Right atrium auricular region (tissue), 2 donors: ENCODE results near the gene TRIM2. TPM values are rescaled to one million over a fixed set of nuclear protein-coding genes. Genes with fewer than 3 reads are reported as not detected.

ENCODE experiments used
- DNase-seq: peaks from one replicate; pipeline ENCODE4 v3.0.0-alpha.2; 2019; ENCODE audit warnings: low spot score
- H3K27ac ChIP-seq, 2 donors: fragments of 200-600 bp; sonication (generic); 1 replicate in 1 of 2; 2 replicates in 1 of 2; pipeline ENCODE4 v1.5.1; 2016 to 2019
- H3K27me3 ChIP-seq, 2 donors: fragments of 200-600 bp; sonication (generic); one replicate each; pipeline versions ENCODE4 v1.5.1 to v1.6.0; 2017 to 2019
- H3K36me3 ChIP-seq: fragments of 200-600 bp; sonication (generic); one replicate; pipeline ENCODE4 v1.5.1; 2016
- H3K4me1 ChIP-seq, 2 donors: fragments of 200-600 bp; sonication (generic); one replicate each; pipeline versions ENCODE4 v1.5.1 to v1.6.0; 2017 to 2019
- H3K4me3 ChIP-seq, 2 donors: fragments of 200-600 bp; sonication (generic); 1 replicate in 1 of 2; 2 replicates in 1 of 2; pipeline ENCODE4 v1.5.1; 2017 to 2019; ENCODE audit warnings: mild to moderate bottlenecking in 1 of 2, moderate library complexity in 1 of 2
- H3K9me3 ChIP-seq, 2 donors: fragments of 200-600 bp; sonication (generic); one replicate each; pipeline ENCODE4 v1.5.1; 2019
- total RNA-seq, 2 donors: library from RNA; depleted of rRNA; stranded (reverse); fragments of >200 nt; gene quantifications; one replicate each; pipeline ENCODE4 v1.1.0, GENCODE V29; 2016
- TF ChIP-seq, protein P1 (sequence below), 2 donors: fragments of 200-600 bp; sonication (generic); IDR thresholded peaks; one replicate each; pipeline ENCODE4 v1.5.1; 2019; ENCODE audit warnings: antibody characterized with exemption in 2 of 2

TRIM2 gene
- total RNA-seq, 2 donors from 2014 or later = 17.7 to 29.9 TPM

DNA sequence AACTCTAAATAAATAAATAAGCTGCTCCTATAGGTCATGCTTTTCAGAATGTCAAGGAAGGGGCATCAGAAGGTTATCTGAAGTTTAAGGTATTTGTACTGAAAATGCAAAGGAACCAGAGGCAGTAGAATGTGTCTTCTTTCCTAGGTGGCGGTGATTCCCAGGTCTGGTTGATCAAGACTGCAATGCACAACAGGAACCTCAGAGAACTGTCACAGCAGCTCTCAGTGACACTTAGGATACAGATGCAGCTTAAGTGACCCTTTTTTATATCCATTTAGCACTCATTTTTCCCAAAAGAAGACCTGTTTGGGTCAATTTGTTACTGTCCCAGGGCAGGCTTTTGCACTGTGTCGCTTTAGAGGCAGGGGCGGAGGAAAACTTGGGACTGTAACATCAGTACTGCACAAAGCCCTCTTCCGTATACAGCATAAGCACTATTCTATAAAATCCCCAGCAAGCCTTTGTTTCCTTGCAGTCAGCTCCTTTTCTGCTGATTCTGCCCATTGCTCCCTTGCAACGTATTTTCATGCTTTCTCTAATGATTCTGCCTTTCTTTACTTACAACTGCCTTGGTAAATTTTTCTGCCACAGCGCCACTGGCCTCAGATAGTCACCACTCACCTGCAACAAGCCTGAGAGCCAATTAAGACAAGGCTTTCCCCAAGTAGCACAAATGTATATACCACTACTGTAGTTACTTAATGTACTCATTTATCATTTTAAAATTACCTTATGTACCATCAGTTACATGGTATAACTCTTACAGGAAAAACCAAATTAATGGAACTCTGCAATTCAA, 138.7 kb downstream of the TRIM2 start:
- Histone ChIP-seq H3K4me3 (no peak overlapping the region), H3K36me3 (no peaks in the 10 kb centered on the region), H3K9me3 (no peaks in the 10 kb centered on the region), H3K4me1 (peaks cover 0 to 16% of the 10 kb centered on the region in 2 donors), H3K27me3 (no peaks in the 10 kb centered on the region), H3K27ac (no peak overlapping the region)
- DNase-seq = no peak
- TF ChIP-seq, protein P1, sequence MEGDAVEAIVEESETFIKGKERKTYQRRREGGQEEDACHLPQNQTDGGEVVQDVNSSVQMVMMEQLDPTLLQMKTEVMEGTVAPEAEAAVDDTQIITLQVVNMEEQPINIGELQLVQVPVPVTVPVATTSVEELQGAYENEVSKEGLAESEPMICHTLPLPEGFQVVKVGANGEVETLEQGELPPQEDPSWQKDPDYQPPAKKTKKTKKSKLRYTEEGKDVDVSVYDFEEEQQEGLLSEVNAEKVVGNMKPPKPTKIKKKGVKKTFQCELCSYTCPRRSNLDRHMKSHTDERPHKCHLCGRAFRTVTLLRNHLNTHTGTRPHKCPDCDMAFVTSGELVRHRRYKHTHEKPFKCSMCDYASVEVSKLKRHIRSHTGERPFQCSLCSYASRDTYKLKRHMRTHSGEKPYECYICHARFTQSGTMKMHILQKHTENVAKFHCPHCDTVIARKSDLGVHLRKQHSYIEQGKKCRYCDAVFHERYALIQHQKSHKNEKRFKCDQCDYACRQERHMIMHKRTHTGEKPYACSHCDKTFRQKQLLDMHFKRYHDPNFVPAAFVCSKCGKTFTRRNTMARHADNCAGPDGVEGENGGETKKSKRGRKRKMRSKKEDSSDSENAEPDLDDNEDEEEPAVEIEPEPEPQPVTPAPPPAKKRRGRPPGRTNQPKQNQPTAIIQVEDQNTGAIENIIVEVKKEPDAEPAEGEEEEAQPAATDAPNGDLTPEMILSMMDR (IDR thresholded peaks at IDR 0.05) = no peak

DNA sequence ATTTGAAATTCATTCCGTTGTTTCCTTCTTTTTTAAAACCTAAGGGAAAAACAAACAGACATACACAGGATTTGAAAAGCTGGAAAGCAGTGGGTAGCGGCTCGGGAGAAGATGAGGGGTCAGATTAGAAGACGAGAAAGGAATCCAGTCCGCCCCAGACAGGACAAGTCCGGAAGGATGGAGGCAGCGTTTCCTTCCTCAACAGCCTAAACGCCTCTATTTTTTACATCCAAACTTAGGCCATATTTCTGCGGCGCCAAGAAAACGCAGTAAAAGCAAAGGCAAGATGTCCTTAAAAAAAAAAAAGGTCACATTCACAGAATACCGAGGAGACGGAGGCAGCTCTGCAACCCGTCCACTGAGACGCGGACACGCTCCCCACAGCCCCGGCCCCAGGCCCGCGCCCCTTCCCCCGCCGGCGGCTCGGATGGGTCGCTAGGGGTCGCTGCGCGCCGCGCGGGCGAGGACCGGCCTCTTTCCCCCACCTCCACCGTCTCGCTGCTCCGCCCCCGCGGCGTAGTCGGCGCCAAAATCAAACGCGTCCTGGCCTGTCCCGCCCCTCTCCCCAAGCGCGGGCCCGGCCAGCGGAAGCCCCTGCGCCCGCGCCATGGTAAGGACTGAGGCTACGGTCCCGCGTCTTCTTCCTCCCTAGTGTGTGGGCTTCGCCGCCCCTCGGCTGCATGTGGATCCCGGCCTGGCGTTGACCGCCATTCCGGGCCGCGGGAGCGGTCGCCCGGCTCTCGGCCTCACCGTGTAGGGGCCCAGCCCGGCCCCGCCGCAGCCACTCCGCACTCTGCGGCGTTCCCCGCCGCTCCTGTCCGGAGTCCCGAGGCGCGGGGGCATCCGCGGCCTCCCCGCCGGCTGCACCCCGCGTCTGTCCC, 140.1 kb downstream of the TRIM2 start, which contains the start of gene MND1:
TSS of gene MND1 (plus strand) at position 558 of the 881 bp plus-strand sequence. CDS start at position 608, 50 bp downstream.
- Histone ChIP-seq H3K36me3 (no peaks in the 10 kb centered on the region), H3K27me3 (no peaks in the 10 kb centered on the region), H3K27ac (peak within 1 kb of the TSS in 1 of 2 donors; percentile 4)

DNA sequence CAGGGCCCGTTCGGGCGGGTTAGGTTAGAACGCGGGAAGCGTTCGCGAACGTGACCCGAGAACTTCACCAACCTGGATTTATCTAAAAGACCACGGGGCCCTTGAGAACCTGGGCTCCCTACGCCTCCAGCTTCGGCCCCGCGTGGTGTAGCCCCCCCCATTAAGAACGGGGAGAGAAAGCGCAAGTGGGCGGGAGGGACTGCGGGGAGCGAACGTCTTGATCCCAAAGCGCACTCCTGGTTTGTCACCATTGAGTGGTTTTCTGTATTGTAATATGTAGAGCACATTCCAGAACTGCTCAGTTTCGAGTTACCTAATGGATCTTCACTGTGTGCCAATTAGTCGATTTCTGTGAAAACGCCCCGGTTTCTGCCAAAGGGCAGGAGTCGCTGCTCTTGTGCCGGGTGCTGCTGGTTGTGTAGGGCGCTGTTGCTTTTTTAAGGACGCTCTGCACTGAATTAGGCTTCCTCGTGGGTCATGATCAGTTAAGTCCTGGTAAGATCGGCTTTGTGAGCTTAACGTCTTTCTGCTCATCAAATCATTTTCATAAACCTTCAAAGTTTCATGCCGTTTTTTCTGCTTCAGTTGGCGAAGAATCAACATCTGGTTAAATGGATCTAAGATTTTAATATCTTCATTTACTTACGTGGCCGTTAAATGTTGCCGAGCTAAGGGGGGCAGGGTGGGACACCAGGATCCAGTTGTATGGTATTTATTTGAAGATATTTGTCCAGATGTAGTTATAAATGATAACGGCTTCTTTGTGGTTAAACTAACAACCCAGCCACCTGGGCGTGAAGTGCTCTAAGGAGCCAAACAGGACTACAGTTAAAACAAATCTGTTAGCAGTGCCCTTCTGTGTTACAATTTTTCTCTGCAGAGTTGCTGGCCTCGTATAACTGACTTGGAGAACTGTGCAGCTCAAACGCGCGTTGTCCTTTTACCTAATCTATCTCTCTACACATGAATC, 141.1 kb downstream of the TRIM2 start:
- TF ChIP-seq, protein P1 (IDR thresholded peaks at IDR 0.05) = no peak
- Histone ChIP-seq H3K27me3 (no peaks in the 10 kb centered on the region), H3K4me3 (peak overlapping the region; percentile 60 to 75), H3K4me1 (peaks cover 0 to 16% of the 10 kb centered on the region in 2 donors), H3K36me3 (no peaks in the 10 kb centered on the region), H3K9me3 (no peaks in the 10 kb centered on the region), H3K27ac (peak overlapping the region in 1 of 2 donors; percentile 4)
- DNase-seq = peak; percentile 63

More for the DNA sequence above, 140.1 kb downstream of the TRIM2 start, which contains the start of gene MND1:
- Histone ChIP-seq H3K4me3 (peak within 1 kb of the TSS; percentile 60 to 75), H3K4me1 (peaks cover 0 to 16% of the 10 kb centered on the region in 2 donors), H3K9me3 (no peaks in the 10 kb centered on the region)
- peak; percentile 67 for DNase-seq
- TF ChIP-seq, protein P1 (IDR thresholded peaks at IDR 0.05) = peak; percentile 99

DNA sequence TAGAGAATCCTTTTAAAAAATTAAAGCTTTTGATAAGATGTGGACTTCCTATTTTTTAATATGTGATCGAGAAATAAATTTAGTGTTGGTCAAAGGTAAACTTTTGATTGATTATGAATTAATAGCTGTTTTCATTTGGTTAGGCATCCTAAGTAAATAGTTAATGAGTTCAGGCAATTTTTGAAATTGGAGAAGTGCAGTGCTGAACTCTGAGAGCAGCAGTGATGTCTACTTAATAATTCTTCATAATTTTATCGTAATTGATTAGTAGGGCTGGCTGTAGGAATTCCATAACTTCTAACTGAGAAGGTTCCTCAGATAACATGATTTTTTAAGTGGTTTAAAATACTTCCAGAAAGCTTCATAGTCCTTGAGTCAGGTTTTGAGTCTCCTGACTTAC, 141.8 kb downstream of the TRIM2 start:
- Histone ChIP-seq H3K27ac (no peak overlapping the region), H3K4me1 (peaks cover 0 to 16% of the 10 kb centered on the region in 2 donors), H3K9me3 (no peaks in the 10 kb centered on the region), H3K4me3 (no peak overlapping the region), H3K27me3 (no peaks in the 10 kb centered on the region), H3K36me3 (no peaks in the 10 kb centered on the region)
- TF ChIP-seq, protein P1 (IDR thresholded peaks at IDR 0.05) = no peak
- DNase-seq = no peak

DNA sequence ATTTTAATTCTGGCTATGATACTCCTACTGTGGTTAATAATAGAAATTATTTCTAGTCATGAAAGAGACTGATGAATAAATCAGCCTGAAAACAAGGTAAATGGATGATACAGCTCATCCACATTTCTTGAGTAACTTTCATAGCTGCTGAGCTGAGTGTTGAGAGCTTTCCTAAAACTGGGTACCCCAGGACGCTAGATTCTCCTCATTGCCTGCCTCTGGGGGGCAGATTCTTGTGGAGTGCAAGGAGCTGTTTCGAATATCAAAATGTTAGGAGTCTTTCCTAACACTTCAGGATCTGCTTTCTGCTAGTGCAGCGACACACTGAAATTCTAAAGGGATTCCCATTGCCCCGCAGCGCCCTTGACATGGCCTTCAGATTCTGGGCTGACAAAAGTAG, 142.3 kb downstream of the TRIM2 start:
- Histone ChIP-seq H3K27ac (no peak overlapping the region), H3K27me3 (no peaks in the 10 kb centered on the region), H3K4me3 (no peak overlapping the region), H3K4me1 (peaks cover 0 to 15% of the 10 kb centered on the region in 2 donors), H3K9me3 (no peaks in the 10 kb centered on the region), H3K36me3 (no peaks in the 10 kb centered on the region)
- TF ChIP-seq, protein P1 (IDR thresholded peaks at IDR 0.05) = no peak
- DNase-seq = no peak
